Activated T-helper 2 cell treated with anti-CD3 and anti-CD28 coated beads, Interferon-gamma antibody, Interleukin-2, Interleukin-4, amounts not matched to agents 10 μg/mL and 5 μg/mL and 100 μg/mL, durations not matched to agents 14 hours and 24 hours and 36 hours (primary cell): ENCODE results near the gene CTSD. TPM values are rescaled to one million over a fixed set of nuclear protein-coding genes. Genes with fewer than 3 reads are reported as not detected.
"Not testable (repeated sequence)": the region's sequence is repeated elsewhere in the genome, so short reads cannot be mapped to it uniquely, and the experiment has no call there.

Experiments
- DNase-seq: peaks from one replicate; pipeline ENCODE4 v3.0.0; 2021; ENCODE audit warnings: low spot score
- H3K27ac Mint-ChIP-seq: one replicate; pipeline ENCODE4 v1.8.0; 2021; ENCODE audit warnings: mixed read lengths
- H3K27me3 Mint-ChIP-seq: one replicate; pipeline ENCODE4 v1.8.0; 2021; ENCODE audit warnings: low read depth, mixed read lengths
- H3K36me3 Mint-ChIP-seq: one replicate; pipeline ENCODE4 v1.8.0; 2021; ENCODE audit warnings: low read depth, mixed read lengths
- H3K4me1 Mint-ChIP-seq: one replicate; pipeline ENCODE4 v1.8.0; 2021; ENCODE audit warnings: low read depth, mixed read lengths
- H3K4me3 Mint-ChIP-seq: one replicate; pipeline ENCODE4 v1.8.0; 2021; ENCODE audit warnings: low read depth, mild to moderate bottlenecking, moderate library complexity, mixed read lengths
- H3K9me3 Mint-ChIP-seq: one replicate; pipeline ENCODE4 v1.8.0; 2021; ENCODE audit warnings: mixed read lengths
- intact Hi-C: fragments of 100-400 bp; cut with micrococcal nuclease; formaldehyde crosslinking; loops from one replicate; pipeline ENCODE4 v1.15.1; 2023
- total RNA-seq: library from RNA; stranded (reverse); gene quantifications from 2 replicates; pipeline ENCODE4 v1.2.3, GENCODE V29; 2022

CTSD gene
- total RNA-seq, 1 donor from 2014 or later: 73.5 TPM

DNA sequence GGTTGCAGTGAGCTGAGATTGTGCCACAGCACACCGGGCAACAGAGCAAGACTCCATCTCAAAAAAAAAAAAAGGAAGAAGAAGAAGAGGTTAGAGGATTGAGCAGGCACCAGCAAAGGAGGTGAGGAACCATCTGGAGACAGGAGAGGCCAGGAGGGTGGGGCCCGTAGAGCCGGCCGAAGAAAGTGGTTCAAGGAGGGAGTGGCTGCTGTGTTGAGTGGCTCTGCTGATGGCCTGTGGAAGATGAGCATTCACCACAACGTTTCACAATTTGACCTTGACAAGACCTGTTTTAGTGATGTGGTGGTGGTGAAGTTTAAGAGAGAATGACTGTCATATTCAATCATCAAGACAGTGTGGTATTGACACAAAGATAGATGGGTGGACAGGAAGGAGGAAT lies 6.8 kb upstream of the CTSD start:
- Mint-ChIP-seq H3K9me3 (no peaks in the 10 kb centered on the region), H3K36me3 (no peaks in the 10 kb centered on the region), H3K4me1 (peaks cover 16% of the 10 kb centered on the region), H3K27ac (no peak overlapping the region), H3K27me3 (no peaks in the 10 kb centered on the region), H3K4me3 (no peak overlapping the region)
- no peak for DNase-seq
- intact Hi-C loops: no loop called here

GRCh38 chr11:1770061-1770460 lies 6.3 kb upstream of the CTSD start:
- H3K36me3 Mint-ChIP-seq: no peaks in the 10 kb centered on the region
- DNase-seq: no peak
- no peak overlapping the region for H3K27ac Mint-ChIP-seq
- intact Hi-C loops: no loop called here
- no peak overlapping the region for H3K4me3 Mint-ChIP-seq
- no peaks in the 10 kb centered on the region for H3K27me3 Mint-ChIP-seq
- H3K4me1 Mint-ChIP-seq: peaks cover 16% of the 10 kb centered on the region
- no peaks in the 10 kb centered on the region for H3K9me3 Mint-ChIP-seq

GRCh38 chr11:1769304-1769936 lies 5.7 kb upstream of the CTSD start:
- DNase-seq, H3K9me3 Mint-ChIP-seq, H3K36me3 Mint-ChIP-seq, intact Hi-C loops, H3K27me3 Mint-ChIP-seq, H3K4me3 Mint-ChIP-seq, H3K27ac Mint-ChIP-seq: not testable (repeated sequence)
- H3K4me1 Mint-ChIP-seq: peaks cover 17% of the 10 kb centered on the region

DNA sequence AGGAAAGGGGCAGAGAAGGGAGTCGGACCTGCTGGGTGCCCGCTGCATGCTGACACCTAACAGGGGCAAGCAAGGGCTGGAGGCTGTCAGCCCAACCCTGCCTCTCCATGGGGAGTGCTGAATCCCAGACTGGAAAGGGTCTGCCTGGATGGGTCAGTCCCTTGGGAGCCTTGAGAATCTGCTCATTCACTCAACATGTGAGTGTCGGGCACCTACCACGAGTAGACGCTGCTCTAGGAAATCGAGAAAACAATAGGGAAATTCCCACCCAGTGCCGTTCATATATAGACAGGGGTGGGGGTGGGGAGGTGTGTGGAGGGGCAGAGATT lies 4.4 kb upstream of the CTSD start:
- peaks cover 16% of the 10 kb centered on the region for H3K4me1 Mint-ChIP-seq
- no peaks in the 10 kb centered on the region for H3K27me3 Mint-ChIP-seq
- H3K36me3 Mint-ChIP-seq: no peaks in the 10 kb centered on the region
- intact Hi-C loops: no loop called here
- no peaks in the 10 kb centered on the region for H3K9me3 Mint-ChIP-seq
- DNase-seq: no peak
- no peak overlapping the region for H3K4me3 Mint-ChIP-seq
- H3K27ac Mint-ChIP-seq: no peak overlapping the region

DNA sequence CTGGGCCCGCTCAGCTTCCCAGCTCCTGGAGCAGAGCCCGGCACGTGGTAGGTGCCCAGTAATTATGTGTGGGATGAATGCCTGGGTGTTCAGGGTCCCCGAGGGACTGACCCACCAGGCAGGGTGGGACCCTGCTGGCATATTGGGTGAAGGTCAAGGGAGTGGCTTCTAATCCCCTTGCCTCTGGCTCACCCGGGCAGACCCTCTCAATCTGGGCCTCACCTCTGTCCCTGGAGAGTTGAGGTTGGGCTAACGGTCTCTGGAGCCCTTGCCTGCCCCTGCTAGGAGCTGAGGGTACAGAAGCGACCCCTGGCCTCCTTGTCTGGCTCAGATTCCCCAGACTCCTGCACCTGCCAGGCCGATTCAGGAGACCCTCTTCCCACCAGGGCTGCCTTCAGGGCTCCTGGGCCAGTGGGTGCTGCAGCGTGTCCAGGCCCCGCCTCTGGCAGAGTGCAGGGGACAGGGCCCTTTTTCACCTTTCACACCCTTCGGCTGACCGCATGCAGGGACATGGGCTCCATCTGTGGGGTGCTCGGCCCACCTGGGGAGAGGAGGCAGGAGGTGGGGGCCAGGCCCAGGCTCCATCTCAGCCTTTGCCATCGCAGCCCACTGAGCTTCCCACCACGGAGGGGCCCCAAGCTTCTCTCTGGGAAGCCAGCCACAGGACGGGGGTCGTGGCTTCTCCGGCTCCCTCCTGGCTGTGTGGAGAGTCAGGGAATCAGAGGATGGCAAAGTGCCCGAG lies 3.8 kb upstream of the CTSD start:
- Mint-ChIP-seq H3K4me1 (peaks cover 15% of the 10 kb centered on the region), H3K27ac (no peak overlapping the region), H3K9me3 (no peaks in the 10 kb centered on the region), H3K36me3 (no peaks in the 10 kb centered on the region), H3K27me3 (no peaks in the 10 kb centered on the region), H3K4me3 (no peak overlapping the region)
- no peak for DNase-seq
- intact Hi-C loops: no loop called here

DNA sequence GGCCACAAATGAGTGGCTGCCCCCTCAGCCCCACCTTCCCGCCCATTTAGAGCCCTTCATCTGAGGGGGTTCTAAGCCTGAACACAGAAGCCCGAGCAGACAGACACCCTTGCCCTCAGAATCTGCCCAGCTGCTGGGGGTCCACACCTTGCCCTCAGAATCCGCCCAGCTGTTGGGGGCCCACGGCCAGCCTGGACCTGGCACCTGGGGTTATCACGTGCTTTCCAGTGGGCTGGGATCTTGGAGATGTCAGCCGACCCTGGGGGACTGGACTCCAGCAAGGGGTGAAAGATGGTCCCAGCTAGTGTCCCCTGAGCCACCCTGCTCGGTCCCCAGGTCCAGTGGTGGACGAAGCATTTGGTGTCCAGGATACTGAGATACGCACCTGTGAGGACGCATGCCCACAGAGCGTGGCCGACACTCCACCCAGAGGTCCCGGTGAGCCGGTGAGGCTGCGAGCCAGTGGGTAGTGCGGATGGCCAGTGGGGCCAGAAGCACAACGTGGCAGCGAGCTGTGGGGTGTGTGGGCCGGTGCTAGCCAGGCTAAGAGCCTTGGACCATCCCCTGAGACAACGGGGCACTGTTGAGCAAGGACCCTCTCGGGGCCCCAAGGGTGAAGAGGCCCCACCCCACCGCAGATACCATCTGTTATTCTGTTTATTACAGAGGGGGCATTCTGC lies 3.1 kb upstream of the CTSD start:
- Mint-ChIP-seq H3K4me1 (peaks cover 10% of the 10 kb centered on the region), H3K27ac (no peak overlapping the region), H3K9me3 (no peaks in the 10 kb centered on the region), H3K36me3 (no peaks in the 10 kb centered on the region), H3K4me3 (no peak overlapping the region), H3K27me3 (no peaks in the 10 kb centered on the region)
- intact Hi-C loops: no loop called here
- no peak for DNase-seq

DNA sequence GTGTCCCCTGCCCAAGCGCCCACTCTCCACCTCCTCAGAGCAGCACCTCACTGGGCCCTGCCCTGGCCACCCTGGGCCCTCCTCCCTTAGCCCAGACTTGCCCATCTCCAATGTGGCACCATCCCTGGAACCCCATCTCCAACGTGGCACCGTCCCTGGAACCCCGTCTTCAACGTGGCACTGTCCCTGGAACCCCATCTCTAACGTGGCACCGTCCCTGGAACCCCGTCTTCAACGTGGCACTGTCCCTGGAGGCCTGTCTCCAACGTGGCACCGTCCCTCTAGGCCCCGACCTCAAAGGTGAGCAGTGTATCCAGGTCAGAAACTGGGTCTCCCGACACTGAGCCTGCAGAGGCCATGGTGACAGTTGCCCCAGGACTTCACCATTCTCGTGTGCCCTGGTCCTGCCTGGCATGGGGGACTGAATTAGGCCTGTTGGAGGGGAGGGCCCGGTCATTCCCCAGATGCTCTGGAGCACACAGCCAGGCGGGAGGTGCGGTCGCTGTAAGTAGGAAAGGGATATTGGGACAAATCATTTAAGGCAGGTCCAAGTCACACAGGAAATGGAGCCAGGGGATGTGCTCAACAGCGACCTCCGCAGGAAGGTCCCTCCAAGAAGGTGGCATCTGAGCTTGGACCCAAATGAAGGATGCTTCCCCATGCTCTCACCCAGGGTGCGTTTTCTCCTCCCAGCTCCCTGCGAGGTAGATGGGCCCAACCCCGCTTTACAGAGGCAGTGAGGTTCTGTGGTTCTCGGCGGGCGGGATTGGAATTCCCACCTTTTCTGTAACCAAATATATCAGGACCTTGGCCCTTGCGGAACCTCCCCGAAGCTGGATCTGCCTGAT lies 2.4 kb upstream of the CTSD start:
- Mint-ChIP-seq H3K9me3 (no peaks in the 10 kb centered on the region), H3K4me1 (peaks cover 8% of the 10 kb centered on the region), H3K4me3 (no peak overlapping the region), H3K27ac (no peak overlapping the region), H3K27me3 (no peaks in the 10 kb centered on the region), H3K36me3 (peaks cover 2% of the 10 kb centered on the region)
- DNase-seq: no peak
- intact Hi-C loops: no loop called here

DNA sequence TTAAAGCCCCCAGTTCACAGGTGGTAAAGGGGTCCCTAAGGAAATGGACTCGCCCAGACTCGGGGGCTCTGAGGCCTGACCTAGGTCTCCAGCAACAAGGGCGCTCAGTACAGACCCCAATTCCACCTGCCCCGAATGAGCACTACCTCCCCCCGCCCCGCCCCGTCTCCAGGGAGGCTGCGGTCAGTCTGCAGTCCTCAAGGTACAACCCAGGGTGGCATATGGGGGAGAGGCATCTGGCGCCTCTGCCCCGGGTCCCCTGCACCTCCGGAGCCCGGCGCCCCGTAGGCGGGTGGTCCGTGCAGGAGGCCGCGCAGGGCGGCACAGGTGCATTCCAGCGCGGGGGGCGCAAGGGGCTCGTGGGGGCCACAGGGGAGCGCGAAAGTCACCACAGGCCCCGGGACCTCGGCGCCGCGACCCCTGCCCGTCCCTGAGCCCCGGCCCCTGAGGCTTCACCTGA lies 361 bp downstream of the CTSD start:
- no peaks in the 10 kb centered on the region for H3K9me3 Mint-ChIP-seq
- peak overlapping the region; percentile 60 for H3K4me3 Mint-ChIP-seq
- intact Hi-C loops: no loop called here
- H3K27ac Mint-ChIP-seq: no peak overlapping the region
- no peak for DNase-seq
- H3K4me1 Mint-ChIP-seq: peaks cover 12% of the 10 kb centered on the region
- no peaks in the 10 kb centered on the region for H3K27me3 Mint-ChIP-seq
- peaks cover 2% of the 10 kb centered on the region for H3K36me3 Mint-ChIP-seq

DNA sequence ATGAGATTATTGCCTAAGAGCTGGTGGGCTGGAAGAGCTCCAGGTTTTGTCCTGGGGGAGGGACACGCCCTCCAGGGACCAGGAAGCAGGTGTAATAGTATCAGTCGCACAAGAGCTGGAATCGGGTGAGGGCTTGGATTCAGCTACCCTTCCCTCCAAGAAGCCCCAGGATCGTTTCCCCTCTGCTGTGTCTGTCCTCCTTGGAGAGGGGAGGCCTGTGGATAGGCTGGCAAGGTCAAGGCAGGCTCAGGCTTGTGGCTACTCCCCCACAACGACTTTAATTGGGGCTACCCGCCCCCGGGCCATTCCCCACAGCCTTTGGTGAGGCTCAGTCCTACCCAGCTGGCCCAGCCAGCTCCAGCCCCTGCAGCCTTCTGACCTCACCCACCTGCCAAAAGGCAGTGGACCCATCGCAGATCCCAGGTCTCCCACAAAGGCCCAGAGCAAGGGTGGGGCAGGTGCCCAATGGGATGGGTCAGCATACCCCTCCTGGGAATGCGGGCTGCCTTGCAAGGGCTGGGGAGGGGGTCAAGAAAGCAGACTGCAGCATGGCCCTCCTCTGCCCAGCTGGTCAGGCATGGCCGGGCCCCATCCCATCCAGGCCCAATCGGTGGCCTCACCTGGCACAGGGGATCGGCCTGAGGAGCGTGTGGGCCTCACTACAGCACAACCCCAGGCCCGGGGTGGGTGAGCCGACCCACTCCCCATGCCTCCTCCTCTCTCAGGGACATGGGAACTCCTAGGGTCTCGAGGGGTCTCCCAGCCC lies 1.0 kb downstream of the CTSD start:
- Mint-ChIP-seq H3K9me3 (no peaks in the 10 kb centered on the region), H3K27me3 (no peaks in the 10 kb centered on the region), H3K4me1 (peaks cover 16% of the 10 kb centered on the region), H3K4me3 (peak overlapping the region; percentile 60), H3K27ac (peak overlapping the region; percentile 46), H3K36me3 (peaks cover 2% of the 10 kb centered on the region)
- intact Hi-C loops: no loop called here
- no peak for DNase-seq

DNA sequence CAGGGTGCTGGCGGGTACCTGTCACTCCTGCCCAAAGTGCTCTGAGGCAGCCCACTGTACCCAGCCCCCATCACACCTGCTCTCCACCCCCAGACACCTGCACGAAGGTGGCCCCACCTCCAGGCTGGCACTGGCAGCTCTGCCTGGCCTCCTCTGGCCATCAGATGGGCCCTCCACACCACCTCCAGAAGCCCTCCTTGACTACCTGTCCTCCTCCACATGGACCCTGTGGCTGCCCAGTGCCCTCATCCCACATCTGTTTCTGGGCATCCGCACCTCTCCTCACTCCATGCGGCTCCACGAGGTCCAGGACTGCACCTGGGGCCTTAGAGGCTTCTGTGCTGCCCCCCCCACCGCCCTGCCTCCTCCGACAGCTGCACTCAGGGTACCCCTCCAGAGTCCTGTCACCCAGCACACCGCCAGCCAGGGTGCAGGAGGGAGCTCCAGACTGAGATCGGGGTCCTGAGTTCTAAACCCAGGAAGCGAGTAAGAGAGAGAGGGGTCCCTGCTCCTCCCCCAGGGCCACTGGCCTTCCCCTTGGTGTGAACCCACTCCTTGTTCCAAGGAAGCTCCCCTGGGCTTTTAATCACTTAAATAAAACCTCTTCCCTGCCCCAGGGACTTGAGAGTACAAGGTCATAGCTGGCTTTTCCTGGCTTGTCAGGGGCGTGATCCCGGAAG lies 1.7 kb downstream of the CTSD start:
- Mint-ChIP-seq H3K27ac (peak overlapping the region; percentile 46), H3K4me1 (peaks cover 22% of the 10 kb centered on the region), H3K27me3 (no peaks in the 10 kb centered on the region), H3K9me3 (no peaks in the 10 kb centered on the region), H3K4me3 (peak overlapping the region; percentile 60), H3K36me3 (peaks cover 5% of the 10 kb centered on the region)
- DNase-seq: no peak
- intact Hi-C loops: no loop called here

GRCh38 chr11:1761110-1761856 lies 2.4 kb downstream of the CTSD start:
- H3K4me1 Mint-ChIP-seq: peaks cover 22% of the 10 kb centered on the region
- intact Hi-C loops: no loop called here
- H3K4me3 Mint-ChIP-seq: no peak overlapping the region

More at GRCh38 chr11:1761110-1761856, 2.4 kb downstream of the CTSD start:
- H3K27me3 Mint-ChIP-seq: no peaks in the 10 kb centered on the region
- H3K27ac Mint-ChIP-seq: no peak overlapping the region
- H3K9me3 Mint-ChIP-seq: no peaks in the 10 kb centered on the region
- DNase-seq: no peak
- peaks cover 12% of the 10 kb centered on the region for H3K36me3 Mint-ChIP-seq
